AG09319 (cell line): ENCODE data around the gene STAMBPL1.

Experiments used
- DNase-seq: peaks from one replicate; pipeline ENCODE4 v3.0.0-alpha.2; 2010; ENCODE audit warnings: low read depth; ENCODE audit errors: extremely low read depth
- TF ChIP-seq, protein P1 (sequence below): IDR thresholded peaks from 2 replicates; pipeline ENCODE4 v1.5.1; 2011; ENCODE audit warnings: low read depth, mild to moderate bottlenecking, inconsistent platforms, low read length, moderate library complexity

STAMBPL1 gene

GRCh38 chr10:88953662-88954061 lies 73.6 kb downstream of the STAMBPL1 start:
- TF ChIP-seq, protein P1, sequence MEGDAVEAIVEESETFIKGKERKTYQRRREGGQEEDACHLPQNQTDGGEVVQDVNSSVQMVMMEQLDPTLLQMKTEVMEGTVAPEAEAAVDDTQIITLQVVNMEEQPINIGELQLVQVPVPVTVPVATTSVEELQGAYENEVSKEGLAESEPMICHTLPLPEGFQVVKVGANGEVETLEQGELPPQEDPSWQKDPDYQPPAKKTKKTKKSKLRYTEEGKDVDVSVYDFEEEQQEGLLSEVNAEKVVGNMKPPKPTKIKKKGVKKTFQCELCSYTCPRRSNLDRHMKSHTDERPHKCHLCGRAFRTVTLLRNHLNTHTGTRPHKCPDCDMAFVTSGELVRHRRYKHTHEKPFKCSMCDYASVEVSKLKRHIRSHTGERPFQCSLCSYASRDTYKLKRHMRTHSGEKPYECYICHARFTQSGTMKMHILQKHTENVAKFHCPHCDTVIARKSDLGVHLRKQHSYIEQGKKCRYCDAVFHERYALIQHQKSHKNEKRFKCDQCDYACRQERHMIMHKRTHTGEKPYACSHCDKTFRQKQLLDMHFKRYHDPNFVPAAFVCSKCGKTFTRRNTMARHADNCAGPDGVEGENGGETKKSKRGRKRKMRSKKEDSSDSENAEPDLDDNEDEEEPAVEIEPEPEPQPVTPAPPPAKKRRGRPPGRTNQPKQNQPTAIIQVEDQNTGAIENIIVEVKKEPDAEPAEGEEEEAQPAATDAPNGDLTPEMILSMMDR = no peak

GRCh38 chr10:88954458-88955083 lies 74.5 kb downstream of the STAMBPL1 start:
- TF ChIP-seq, protein P1 = no peak
- no peak for DNase-seq

More at GRCh38 chr10:88953662-88954061, 73.6 kb downstream of the STAMBPL1 start:
- no peak for DNase-seq

GRCh38 chr10:88957381-88957780 lies 77.3 kb downstream of the STAMBPL1 start:
- TF ChIP-seq, protein P1 = no peak
- DNase-seq = no peak

GRCh38 chr10:88958721-88959120 lies 78.7 kb downstream of the STAMBPL1 start:
- TF ChIP-seq, protein P1 = no peak
- no peak for DNase-seq

DNA sequence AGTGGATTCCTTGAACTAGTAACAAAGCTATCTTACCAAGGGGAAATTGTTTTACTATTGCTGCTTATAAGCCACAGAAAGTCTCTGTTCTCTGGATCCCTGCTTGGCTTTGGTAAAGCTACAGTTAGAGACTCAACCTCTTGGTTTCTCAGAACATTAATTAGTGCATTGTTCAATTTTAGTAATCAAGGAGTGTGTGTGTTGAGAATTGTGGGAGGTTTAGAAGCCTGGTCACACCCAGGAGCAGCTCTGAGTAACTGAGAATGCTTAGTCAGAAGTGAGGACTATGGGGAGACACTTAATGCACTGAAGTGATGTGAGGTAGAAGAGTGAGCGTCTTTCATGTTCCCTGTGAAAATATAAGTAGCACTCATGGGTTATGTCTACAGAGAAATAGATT lies 80.8 kb downstream of the STAMBPL1 start:
- TF ChIP-seq, protein P1 = no peak
- DNase-seq = no peak

- TF ChIP-seq, protein P1 = no peak
These were observed 81.2 kb downstream of the STAMBPL1 start for GRCh38 chr10:88961266-88961665.

GRCh38 chr10:88962336-88962735 lies 82.3 kb downstream of the STAMBPL1 start:
- no peak for DNase-seq
- TF ChIP-seq, protein P1 = no peak

More at GRCh38 chr10:88961266-88961665, 81.2 kb downstream of the STAMBPL1 start:
- DNase-seq = no peak
